Kidney (tissue), 14 donors: Measurements from ENCODE around the gene USP9X. TPM values are rescaled to one million over a fixed set of nuclear protein-coding genes. Genes with fewer than 3 reads are reported as not detected.

Experiments
- DNase-seq, 5 donors: peaks; one replicate each; pipeline ENCODE4 v3.0.0-alpha.2; 2013 to 2020
- FAIRE-seq: peaks from 2 replicates; lab custom pipeline; 2012; peaks lifted over from hg19 to GRCh38; lab: Jason Lieb, UNC
- H3K27ac ChIP-seq, 2 donors: one replicate each; pipeline ENCODE4 v1.7.0; 2013; ENCODE audit warnings: low read depth in 2 of 2, low read length in 2 of 2, inconsistent platforms in 1 of 2
- H3K27me3 ChIP-seq: one replicate; pipeline ENCODE4 v1.7.1; 2013; ENCODE audit warnings: low read length, inconsistent platforms; ENCODE audit not compliant: control insufficient read depth, insufficient read depth
- H3K36me3 ChIP-seq, 3 donors: one replicate each; pipeline versions ENCODE4 v1.7.0 to v1.7.1; 2013; ENCODE audit warnings: low read length in 3 of 3, control low read depth in 1 of 3, inconsistent platforms in 1 of 3; ENCODE audit not compliant: insufficient read depth in 3 of 3, control insufficient read depth in 2 of 3
- H3K4me1 ChIP-seq, 3 donors: one replicate each; pipeline versions ENCODE4 v1.7.0 to v1.7.1; 2013; ENCODE audit warnings: low read length in 3 of 3, inconsistent platforms in 1 of 3, low read depth in 1 of 3; ENCODE audit not compliant: control insufficient read depth in 2 of 3, insufficient read depth in 2 of 3
- H3K4me3 ChIP-seq, 3 donors: one replicate each; pipeline versions ENCODE4 v1.7.0 to v1.8.1; 2013; ENCODE audit warnings: low read length in 3 of 3, control low read depth in 1 of 3, inconsistent platforms in 1 of 3
- H3K9ac ChIP-seq, 3 donors: one replicate each; pipeline versions ENCODE4 v1.7.0 to v1.7.1; 2013; ENCODE audit warnings: low read length in 3 of 3, control low read depth in 1 of 3, inconsistent platforms in 1 of 3
- H3K9me3 ChIP-seq, 3 donors: one replicate each; pipeline versions ENCODE4 v1.7.0 to v1.7.1; 2013; ENCODE audit warnings: low read length in 3 of 3, control low read depth in 1 of 3, inconsistent platforms in 1 of 3; ENCODE audit not compliant: control insufficient read depth in 2 of 3, insufficient read depth in 1 of 3
- intact Hi-C: fragments of 100-400 bp; cut with DNase I; formaldehyde crosslinking; loops from one replicate; pipeline ENCODE4 v1.11.1; 2022
- polyA plus RNA-seq: library from polyadenylated mRNA; stranded (reverse); fragments of 350-450 nt; fragmentation: Illumina TruSeq; extraction: RNeasy Lipid Tissue Mini Kit (QIAGEN cat#74804); gene quantifications from one replicate; pipeline ENCODE4 v1.2.3, GENCODE V29; 2014; ENCODE audit warnings: low read depth, low replicate concordance; ENCODE audit not compliant: insufficient read depth
- total RNA-seq: library from RNA; stranded (reverse); fragmentation: NEBNext Ultra II Directional; extraction: Animal tissue kit (Norgen Biotek cat#: 25700); gene quantifications from one replicate; pipeline ENCODE4 v1.2.1, GENCODE V29; 2021
- TF ChIP-seq, protein P1 (sequence below): IDR thresholded peaks from 3 replicates; pipeline ENCODE4 v1.5.1; 2012; ENCODE audit warnings: mild to moderate bottlenecking, moderate library complexity, borderline replicate concordance; ENCODE audit not compliant: insufficient read depth; ENCODE audit errors: extremely low read depth
- donor health status: control.
- donor health status: control.
- donor health status: control.
- donor health status: control.
- donor health status: control.
- donor health status: DM: yes; HTN: yes; CAD: no.
- donor health status: Normal renal cell carcinoma (clear cell type).

Gene USP9X
- total and polyA plus RNA-seq, 2 donors from 2014 or later = 12.0 to 86.8 TPM

DNA sequence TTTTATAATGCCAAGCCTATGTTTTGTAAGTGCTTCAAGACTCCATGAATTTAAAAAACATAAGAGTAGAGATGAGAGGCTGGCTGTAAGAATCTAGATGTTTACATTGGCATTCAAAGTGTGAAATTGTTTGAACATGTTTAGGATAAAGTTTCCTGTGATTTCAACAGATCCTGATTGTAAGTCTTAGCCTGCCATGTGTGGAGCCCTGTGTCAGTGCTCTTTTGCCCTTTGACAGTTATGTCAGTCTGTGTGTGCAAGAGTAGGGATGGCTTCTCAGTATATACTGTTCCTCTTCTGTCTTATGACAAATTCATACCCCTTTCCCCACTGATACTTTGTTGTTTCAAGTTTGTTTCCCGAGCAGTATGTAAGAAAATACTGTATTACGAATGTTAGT, 68.2 kb downstream of the USP9X start:
- peaks cover 5% of the 10 kb centered on the region for H3K27me3 ChIP-seq
- H3K36me3 ChIP-seq = peaks cover 10 to 20% (median 14%) of the 10 kb centered on the region in 3 donors
- intact Hi-C loops = no loop called here
- no peak overlapping the region for H3K27ac ChIP-seq
- H3K4me1 ChIP-seq = no peaks in the 10 kb centered on the region
- TF ChIP-seq, protein P1, sequence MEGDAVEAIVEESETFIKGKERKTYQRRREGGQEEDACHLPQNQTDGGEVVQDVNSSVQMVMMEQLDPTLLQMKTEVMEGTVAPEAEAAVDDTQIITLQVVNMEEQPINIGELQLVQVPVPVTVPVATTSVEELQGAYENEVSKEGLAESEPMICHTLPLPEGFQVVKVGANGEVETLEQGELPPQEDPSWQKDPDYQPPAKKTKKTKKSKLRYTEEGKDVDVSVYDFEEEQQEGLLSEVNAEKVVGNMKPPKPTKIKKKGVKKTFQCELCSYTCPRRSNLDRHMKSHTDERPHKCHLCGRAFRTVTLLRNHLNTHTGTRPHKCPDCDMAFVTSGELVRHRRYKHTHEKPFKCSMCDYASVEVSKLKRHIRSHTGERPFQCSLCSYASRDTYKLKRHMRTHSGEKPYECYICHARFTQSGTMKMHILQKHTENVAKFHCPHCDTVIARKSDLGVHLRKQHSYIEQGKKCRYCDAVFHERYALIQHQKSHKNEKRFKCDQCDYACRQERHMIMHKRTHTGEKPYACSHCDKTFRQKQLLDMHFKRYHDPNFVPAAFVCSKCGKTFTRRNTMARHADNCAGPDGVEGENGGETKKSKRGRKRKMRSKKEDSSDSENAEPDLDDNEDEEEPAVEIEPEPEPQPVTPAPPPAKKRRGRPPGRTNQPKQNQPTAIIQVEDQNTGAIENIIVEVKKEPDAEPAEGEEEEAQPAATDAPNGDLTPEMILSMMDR = no peak
- H3K4me3 ChIP-seq = no peak overlapping the region
- DNase-seq = no peak
- no peak overlapping the region for H3K9ac ChIP-seq
- FAIRE-seq = no peak
- no peaks in the 10 kb centered on the region for H3K9me3 ChIP-seq

DNA sequence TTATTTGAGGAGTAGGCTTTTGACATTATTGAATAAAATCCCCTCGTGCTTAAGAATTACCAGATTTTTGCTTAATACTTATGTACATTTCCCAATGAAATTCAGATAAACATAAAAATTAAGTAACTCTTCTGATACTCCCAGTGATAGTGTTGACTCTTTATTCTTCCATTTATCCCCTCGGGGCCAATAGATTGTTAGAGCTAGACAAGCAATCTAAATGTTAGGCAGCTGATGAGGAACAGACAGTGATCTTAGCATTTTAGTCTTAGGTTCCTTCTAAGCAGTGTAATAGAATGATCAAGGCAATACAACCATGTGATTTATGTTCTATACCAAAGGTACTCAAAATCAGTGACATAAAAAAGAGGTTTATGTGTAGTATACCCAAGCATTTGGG, 68.7 kb downstream of the USP9X start:
- intact Hi-C loops = no loop called here
- FAIRE-seq = no peak
- DNase-seq = no peak
- TF ChIP-seq, protein P1 = no peak
- Histone ChIP-seq H3K27me3 (peaks cover 5% of the 10 kb centered on the region), H3K9ac (no peak overlapping the region), H3K4me1 (no peaks in the 10 kb centered on the region), H3K36me3 (peaks cover 8 to 15% (median 14%) of the 10 kb centered on the region in 3 donors), H3K27ac (no peak overlapping the region), H3K9me3 (no peaks in the 10 kb centered on the region), H3K4me3 (no peak overlapping the region)

DNA sequence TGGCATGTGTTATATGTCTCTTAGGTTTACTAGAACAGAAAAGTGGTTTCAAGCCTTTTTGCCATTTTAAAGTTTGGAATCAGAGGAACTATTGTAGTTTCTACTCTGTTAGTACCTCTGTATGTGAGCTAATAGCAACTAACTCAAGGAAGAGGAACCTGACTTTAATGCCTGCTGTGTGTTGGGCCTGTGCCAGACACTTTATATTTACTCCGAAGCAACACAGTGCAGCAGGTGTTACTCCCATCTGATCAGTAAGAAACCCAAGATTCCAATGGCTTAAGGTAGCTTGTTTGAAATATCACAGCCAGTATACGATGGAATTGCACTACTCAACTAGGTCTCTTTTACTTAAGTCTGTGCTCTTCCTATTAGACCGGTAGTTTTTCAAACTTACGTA, 79.2 kb downstream of the USP9X start:
- peaks cover 0 to 15% (median 5%) of the 10 kb centered on the region in 3 donors for H3K36me3 ChIP-seq
- FAIRE-seq = no peak
- H3K27ac ChIP-seq = no peak overlapping the region
- H3K4me1 ChIP-seq = no peaks in the 10 kb centered on the region
- TF ChIP-seq, protein P1 = no peak
- intact Hi-C loops = no loop called here
- no peak overlapping the region for H3K9ac ChIP-seq
- H3K9me3 ChIP-seq = no peaks in the 10 kb centered on the region
- no peak overlapping the region for H3K4me3 ChIP-seq
- DNase-seq = peak in 1 of 5 donors; percentile 9
- H3K27me3 ChIP-seq = no peaks in the 10 kb centered on the region

DNA sequence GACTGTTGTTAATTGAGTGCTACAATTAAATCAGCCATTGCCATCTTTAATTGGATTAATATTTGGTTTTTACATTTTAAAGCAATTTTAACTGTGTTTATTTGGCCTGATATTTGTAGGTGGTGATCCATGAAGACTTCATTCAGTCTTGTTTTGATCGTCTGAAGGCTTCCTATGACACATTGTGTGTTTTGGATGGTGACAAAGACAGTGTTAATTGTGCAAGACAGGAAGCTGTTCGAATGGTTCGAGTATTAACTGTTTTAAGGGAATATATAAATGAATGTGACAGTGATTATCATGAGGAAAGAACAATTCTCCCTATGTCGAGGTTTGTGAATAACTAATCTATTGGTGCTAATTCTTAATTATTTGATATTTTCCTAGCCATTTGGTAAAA, 82.6 kb downstream of the USP9X start:
- Histone ChIP-seq H3K27ac (no peak overlapping the region), H3K36me3 (peaks cover 3 to 32% (median 10%) of the 10 kb centered on the region in 3 donors), H3K4me3 (no peak overlapping the region), H3K27me3 (no peaks in the 10 kb centered on the region), H3K9me3 (no peaks in the 10 kb centered on the region), H3K9ac (no peak overlapping the region), H3K4me1 (no peaks in the 10 kb centered on the region)
- DNase-seq (no peak), FAIRE-seq (no peak)
- intact Hi-C loops = no loop called here
- TF ChIP-seq, protein P1 = no peak
